ENCODE measurements around the gene LCT.

- TF ChIP-seq EP300 (IDR thresholded peaks at IDR 0.05; ENCODE audit: low read length) (no peak), USF2 (CRISPR knock-in tag; IDR thresholded peaks at IDR 0.05) (no peak), CHAMP1 (IDR thresholded peaks at IDR 0.05) (no peak), TCF7 (IDR thresholded peaks at IDR 0.05; ENCODE audit: borderline replicate concordance) (no peak), TEAD4 (IDR thresholded peaks at IDR 0.05; ENCODE audit: low read length) (no peak), TEAD4 (CRISPR knock-in tag; IDR thresholded peaks at IDR 0.05; ENCODE audit: borderline replicate concordance) (no peak), TEAD2 (tag; IDR thresholded peaks at IDR 0.05) (no peak), POLR2A (conservative IDR thresholded peaks at IDR 0.05) (no peak), ZNF280B (CRISPR knock-in tag; IDR thresholded peaks at IDR 0.05) (no peak), ZBTB5 (IDR thresholded peaks at IDR 0.05) (no peak), TSHZ1 (CRISPR knock-in tag; IDR thresholded peaks at IDR 0.05) (no peak), JUND (IDR thresholded peaks at IDR 0.05; ENCODE audit: borderline replicate concordance, low read depth, low read length) (no peak), JUND (tag; IDR thresholded peaks at IDR 0.05; ENCODE audit: borderline replicate concordance, low read depth, low read length) (no peak), TAF1 (IDR thresholded peaks at IDR 0.05; ENCODE audit: control insufficient read depth, extremely low read depth, insufficient read depth, low read length, severe bottlenecking) (no peak), ZNF77 (CRISPR knock-in tag; IDR thresholded peaks at IDR 0.05) (no peak)
These were observed 11.9 kb downstream of the LCT start for GRCh38 chr2:135825131-135825530.

Measured in K562 (cell line).